HepG2 (cell line): ENCODE results near the gene NT5C2. TPM values are rescaled to one million over a fixed set of nuclear protein-coding genes. Genes with fewer than 3 reads are reported as not detected.

Experiments
- ARNT ChIP-seq: fragments of 450-650 bp; IDR thresholded peaks from 2 replicates; pipeline ENCODE4 v1.6.1; 2017
- ATF2 ChIP-seq: sonication (generic); formaldehyde crosslinking; IDR thresholded peaks from 2 replicates; pipeline ENCODE4 v1.4.0; 2020; ENCODE audit warnings: missing genetic modification reagents
- CERS6 ChIP-seq: sonication (generic); formaldehyde crosslinking; IDR thresholded peaks from 2 replicates; pipeline ENCODE4 v1.5.0; 2020; ENCODE audit warnings: missing genetic modification reagents
- HHEX ChIP-seq: IDR thresholded peaks from 2 replicates; pipeline ENCODE4 v1.6.1; 2016; ENCODE audit warnings: control low read depth
- HNRNPLL ChIP-seq: fragments of 200-400 bp; formaldehyde crosslinking; IDR thresholded peaks from 2 replicates; pipeline ENCODE4 v1.6.1; 2017; ENCODE audit warnings: mild to moderate bottlenecking, low read depth, low read length; ENCODE audit not compliant: poor library complexity, severe bottlenecking
- MAF1 ChIP-seq: sonication (generic); formaldehyde crosslinking; IDR thresholded peaks from 2 replicates; pipeline ENCODE4 v1.5.0; 2020; ENCODE audit warnings: missing genetic modification reagents, borderline replicate concordance
- NFE2L2 ChIP-seq: fragments of 150-350 bp; IDR thresholded peaks from 2 replicates; pipeline ENCODE4 v1.6.1; 2014; ENCODE audit warnings: low read length
- REST ChIP-seq, 2 experiments: IDR thresholded peaks; 2 replicates each; pipeline ENCODE4 v1.6.1; 2011 to 2012; ENCODE audit warnings: low read length in 2 of 2, borderline replicate concordance in 1 of 2, low read depth in 1 of 2, mild to moderate bottlenecking in 1 of 2, moderate library complexity in 1 of 2
- RNF219 ChIP-seq: sonication (generic); formaldehyde crosslinking; IDR thresholded peaks from 2 replicates; pipeline ENCODE4 v1.5.0; 2020; ENCODE audit warnings: mild to moderate bottlenecking, missing genetic modification reagents
- SP5 ChIP-seq: IDR thresholded peaks from 2 replicates; pipeline ENCODE4 v1.6.1; 2016; ENCODE audit warnings: low read depth, borderline replicate concordance
- SSRP1 ChIP-seq: IDR thresholded peaks from 2 replicates; pipeline ENCODE4 v1.6.1; 2016; ENCODE audit warnings: control low read depth
- TOE1 ChIP-seq: sonication (generic); formaldehyde crosslinking; IDR thresholded peaks from 2 replicates; pipeline ENCODE4 v1.4.0; 2020; ENCODE audit warnings: mild to moderate bottlenecking, missing genetic modification reagents
- ZFP36L2 ChIP-seq: sonication (generic); formaldehyde crosslinking; IDR thresholded peaks from 2 replicates; pipeline ENCODE4 v1.4.0; 2020; ENCODE audit warnings: missing genetic modification reagents
- ZNF180 ChIP-seq: sonication (generic); formaldehyde crosslinking; IDR thresholded peaks from 2 replicates; pipeline ENCODE4 v1.4.0; 2020; ENCODE audit warnings: low read depth, missing genetic modification reagents, borderline replicate concordance
- ZNF256 ChIP-seq: sonication (generic); formaldehyde crosslinking; conservative IDR thresholded peaks from 2 replicates; pipeline ENCODE4 v1.4.0; 2020; ENCODE audit warnings: missing genetic modification reagents
- ZNF567 ChIP-seq: sonication (generic); formaldehyde crosslinking; IDR thresholded peaks from 2 replicates; pipeline ENCODE4 v1.8.1; 2023; ENCODE audit warnings: mild to moderate bottlenecking, missing genetic modification reagents, borderline replicate concordance
- ZNF687 ChIP-seq: sonication (generic); formaldehyde crosslinking; IDR thresholded peaks from 2 replicates; pipeline ENCODE4 v1.5.1; 2020; ENCODE audit warnings: mild to moderate bottlenecking, missing genetic modification reagents, moderate library complexity
- ZNF879 ChIP-seq: sonication (generic); formaldehyde crosslinking; IDR thresholded peaks from 2 replicates; pipeline ENCODE4 v1.8.1; 2023; ENCODE audit warnings: missing genetic modification reagents
- ZNF891 ChIP-seq: sonication (generic); formaldehyde crosslinking; IDR thresholded peaks from 2 replicates; pipeline ENCODE4 v1.5.0; 2020; ENCODE audit warnings: mild to moderate bottlenecking, missing genetic modification reagents
- polyA plus RNA-seq, 8 experiments: library from polyadenylated mRNA; depleted of rRNA in 3 of 8; stranded (reverse) in 7 of 8; unstranded in 1 of 8; fragments of >200 nt; fragmentation: Illumina TruSeq in 4 of 8; extraction: Trizol in 4 of 8; gene quantifications; 2 replicates each; pipeline versions ENCODE4 v1.2.1 to v1.2.3, GENCODE V29; 2011 to 2016; ENCODE audit warnings: low read depth in 4 of 8, missing spikeins in 1 of 8, mixed read lengths in 1 of 8; ENCODE audit not compliant: insufficient read depth in 1 of 8
- total RNA-seq, 5 experiments: library from RNA; depleted of rRNA; stranded (reverse); fragments of >200 nt; fragmentation: Illumina TruSeq; extraction: Trizol; gene quantifications; 2 replicates each; pipeline ENCODE4 v1.2.3, GENCODE V29; 2016; ENCODE audit warnings: low read depth in 1 of 5

Gene NT5C2
- total and polyA plus RNA-seq, 2 of the 13 experiments (the other 11 are each of a cell fraction or from before 2014, with no cell fraction given) = 40.6 to 55.2 TPM

GRCh38 chr10:103231047-103231551 lies 38.0 kb upstream of the NT5C2 start (continued):
- TF ChIP-seq REST (IDR thresholded peaks at IDR 0.05; ENCODE audit: borderline replicate concordance in 1 of 2, low read depth in 1 of 2, low read length in 2 of 2) = no peak
- TF ChIP-seq ZNF256 (CRISPR knock-in tag) = no peak
- TF ChIP-seq ZFP36L2 (CRISPR knock-in tag) = no peak
- no peak for TF ChIP-seq RNF219 (CRISPR knock-in tag)
- peak; percentile 72 for TF ChIP-seq ATF2 (CRISPR knock-in tag)
- no peak for TF ChIP-seq SSRP1 (CRISPR knock-in tag)
- no peak for TF ChIP-seq TOE1 (CRISPR knock-in tag)
- no peak for TF ChIP-seq ZNF180
- TF ChIP-seq ZNF687 (CRISPR knock-in tag) = no peak
- TF ChIP-seq ZNF891 (CRISPR knock-in tag) = no peak
- TF ChIP-seq NFE2L2 = no peak
- TF ChIP-seq HNRNPLL = no peak
- TF ChIP-seq ARNT = no peak
- no peak for TF ChIP-seq ZNF567 (CRISPR knock-in tag)
- TF ChIP-seq ZNF879 (CRISPR knock-in tag) = no peak
- no peak for TF ChIP-seq CERS6 (CRISPR knock-in tag)
- no peak for TF ChIP-seq HHEX (CRISPR knock-in tag)
- TF ChIP-seq SP5 (CRISPR knock-in tag) = no peak
- no peak for TF ChIP-seq MAF1 (CRISPR knock-in tag)
